ENCODE results near the gene KRTAP5-3.
"Not testable (repeated sequence)": the region's sequence is repeated elsewhere in the genome, so short reads cannot be mapped to it uniquely, and the experiment has no call there.

The KRTAP5-3 gene

GRCh38 chr11:1608363-1608762, at the start of gene KRTAP5-3:
KRTAP5-3 (minus strand) TSS chr11:1608463; CDS start chr11:1608385, 78 bp downstream.
- no peak for DNase-seq (ENCODE audit: low read depth, low spot score)

GRCh38 chr11:1656670-1657069, 48.4 kb upstream of the KRTAP5-3 start:
- no peak for DNase-seq (ENCODE audit: low read depth, low spot score)

- DNase-seq (ENCODE audit: low read depth, low spot score), result no peak
Measured at GRCh38 chr11:1656061-1656441, 47.8 kb upstream of the KRTAP5-3 start.

- DNase-seq (ENCODE audit: low read depth, low spot score), result no peak
Measured at GRCh38 chr11:1655168-1656060, 47.2 kb upstream of the KRTAP5-3 start.

GRCh38 chr11:1654388-1655167, 46.3 kb upstream of the KRTAP5-3 start:
- no peak for DNase-seq (ENCODE audit: low read depth, low spot score)

GRCh38 chr11:1653541-1654387, 45.5 kb upstream of the KRTAP5-3 start:
- DNase-seq (ENCODE audit: low read depth, low spot score), result no peak

GRCh38 chr11:1652771-1653540, 44.7 kb upstream of the KRTAP5-3 start:
- DNase-seq (ENCODE audit: low read depth, low spot score), result peak; percentile 80

GRCh38 chr11:1652442-1652770, 44.1 kb upstream of the KRTAP5-3 start:
- no peak for DNase-seq (ENCODE audit: low read depth, low spot score)

GRCh38 chr11:1652026-1652425, 43.8 kb upstream of the KRTAP5-3 start:
- no peak for DNase-seq (ENCODE audit: low read depth, low spot score)

- DNase-seq (ENCODE audit: low read depth, low spot score), result no peak
Measured at GRCh38 chr11:1651411-1651980, 43.2 kb upstream of the KRTAP5-3 start.

- no peak for DNase-seq (ENCODE audit: low read depth, low spot score)
Measured at GRCh38 chr11:1650918-1651262, 42.6 kb upstream of the KRTAP5-3 start.

- DNase-seq (ENCODE audit: low read depth, low spot score), result no peak
Measured at GRCh38 chr11:1650034-1650917, 42.0 kb upstream of the KRTAP5-3 start.

GRCh38 chr11:1648653-1649420, 40.6 kb upstream of the KRTAP5-3 start:
- no peak for DNase-seq (ENCODE audit: low read depth, low spot score)

GRCh38 chr11:1647901-1648652, 39.8 kb upstream of the KRTAP5-3 start:
- no peak for DNase-seq (ENCODE audit: low read depth, low spot score)

GRCh38 chr11:1646540-1646939, 38.3 kb upstream of the KRTAP5-3 start:
- not testable (repeated sequence) for DNase-seq (ENCODE audit: low read depth, low spot score)

- DNase-seq (ENCODE audit: low read depth, low spot score), result no peak
Measured at GRCh38 chr11:1645357-1645821, 37.1 kb upstream of the KRTAP5-3 start.

- DNase-seq (ENCODE audit: low read depth, low spot score), result no peak
Measured at GRCh38 chr11:1644601-1645356, 36.5 kb upstream of the KRTAP5-3 start.
